SKM-1 (cell line): Measurements from ENCODE around the gene MMD2.

ENCODE experiments used
- DNase-seq: peaks from one replicate; lab custom pipeline; 2025; ENCODE audit not compliant: unreplicated experiment; lab: John Stamatoyannopoulos, UW

MMD2 gene

GRCh38 chr7:4871930-4872675 lies 86.9 kb downstream of the MMD2 start:
- no peak for DNase-seq

- DNase-seq: no peak
Measured at GRCh38 chr7:4871056-4871680, 87.8 kb downstream of the MMD2 start.

- DNase-seq: no peak
Measured at GRCh38 chr7:4868493-4868892, 90.5 kb downstream of the MMD2 start.

- DNase-seq: no peak
Measured at GRCh38 chr7:4866528-4867496, 92.2 kb downstream of the MMD2 start.

GRCh38 chr7:4862156-4862555 lies 96.8 kb downstream of the MMD2 start:
- DNase-seq: no peak

GRCh38 chr7:4861673-4862072 lies 97.3 kb downstream of the MMD2 start, which contains the start of gene PAPOLB:
TSS of gene PAPOLB (minus strand) at chr7:4862030. CDS start at chr7:4861810, 220 bp downstream.
- no peak for DNase-seq

GRCh38 chr7:4861227-4861626 lies 97.8 kb downstream of the MMD2 start:
- no peak for DNase-seq

GRCh38 chr7:4857189-4857588 lies 101.8 kb downstream of the MMD2 start:
- DNase-seq: no peak

- DNase-seq: no peak
Measured at GRCh38 chr7:4856336-4857057, 102.5 kb downstream of the MMD2 start.
